GM19452 (cell line): ENCODE results near the gene INHBB.
"Not testable (repeated sequence)": the region's sequence is repeated elsewhere in the genome, so short reads cannot be mapped to it uniquely, and the experiment has no call there.

Experiments
- ATAC-seq: cut with Tn5 transposase; IDR thresholded peaks from one replicate; pipeline ENCODE4 v1.9.1; 2021; ENCODE audit not compliant: unreplicated experiment

The INHBB gene

GRCh38 chr2:120346026-120346666, at the start of gene INHBB:
Gene INHBB, plus strand, starts transcription at chr2:120346136. Its CDS starts 53 bp downstream, at chr2:120346189.
- ATAC-seq, result no peak

GRCh38 chr2:120298173-120298835, 47.6 kb upstream of the INHBB start:
- no peak for ATAC-seq

- no peak for ATAC-seq
These were observed 46.9 kb upstream of the INHBB start for GRCh38 chr2:120299004-120299403.

GRCh38 chr2:120299561-120299960, 46.4 kb upstream of the INHBB start:
- no peak for ATAC-seq

DNA sequence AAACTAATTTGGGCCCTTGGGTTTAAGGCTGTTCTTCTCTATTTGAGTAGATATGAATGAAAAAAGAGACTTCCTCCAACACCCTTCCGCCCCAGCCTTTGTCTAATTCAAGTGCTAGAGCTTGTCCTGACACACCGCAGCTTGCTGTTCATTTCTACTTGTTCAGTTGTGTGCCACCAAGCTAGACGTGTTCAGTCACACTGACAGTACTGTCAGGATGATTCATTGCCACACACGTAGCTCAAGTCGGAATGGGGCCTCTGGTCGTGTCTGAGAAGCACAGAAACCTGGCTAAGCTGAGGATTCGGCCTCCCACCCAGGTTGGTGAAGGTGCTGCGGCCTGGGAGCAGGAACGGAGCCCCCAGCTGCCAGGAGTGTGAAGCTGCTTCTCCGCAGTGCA, 45.6 kb upstream of the INHBB start:
- no peak for ATAC-seq

DNA sequence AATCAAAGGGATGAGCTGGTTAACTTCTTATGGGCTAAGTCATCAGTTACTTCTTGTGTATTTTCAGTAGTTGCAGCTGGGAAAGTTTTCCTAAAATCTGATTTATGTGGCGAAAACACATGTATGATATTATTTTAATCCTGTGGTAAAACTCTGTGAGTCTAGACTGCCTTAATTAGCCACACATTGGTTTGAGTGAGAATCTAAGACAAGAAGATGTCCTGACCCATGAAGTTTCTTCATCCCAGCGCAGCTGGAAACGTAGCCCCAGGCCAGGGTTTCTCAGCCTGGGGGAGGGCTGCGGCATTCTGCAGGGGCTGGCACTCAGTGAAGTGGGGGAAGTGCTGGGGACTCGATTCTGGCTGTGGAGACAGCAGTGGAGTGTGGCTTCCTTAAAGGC, 44.7 kb upstream of the INHBB start:
- ATAC-seq, result no peak

DNA sequence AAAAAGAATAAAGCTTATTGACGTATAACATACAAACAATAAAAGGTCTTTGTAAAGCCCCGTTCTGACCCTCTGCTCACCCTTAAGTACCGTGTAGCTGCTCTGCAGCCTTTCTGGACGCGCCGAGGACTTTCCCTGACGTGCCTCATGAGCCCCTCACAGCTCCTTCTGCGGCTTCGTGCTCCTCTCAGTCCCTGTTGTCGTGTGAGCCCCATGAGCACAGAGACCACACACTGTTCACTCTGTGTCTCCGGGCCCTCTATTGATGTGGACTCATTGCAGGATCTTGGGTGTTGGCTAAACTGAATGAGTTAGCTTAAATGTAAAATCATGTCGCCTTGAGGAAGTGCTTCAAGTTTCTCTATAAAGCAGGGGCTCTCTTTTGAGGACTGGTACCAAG, 43.6 kb upstream of the INHBB start:
- ATAC-seq, result no peak

DNA sequence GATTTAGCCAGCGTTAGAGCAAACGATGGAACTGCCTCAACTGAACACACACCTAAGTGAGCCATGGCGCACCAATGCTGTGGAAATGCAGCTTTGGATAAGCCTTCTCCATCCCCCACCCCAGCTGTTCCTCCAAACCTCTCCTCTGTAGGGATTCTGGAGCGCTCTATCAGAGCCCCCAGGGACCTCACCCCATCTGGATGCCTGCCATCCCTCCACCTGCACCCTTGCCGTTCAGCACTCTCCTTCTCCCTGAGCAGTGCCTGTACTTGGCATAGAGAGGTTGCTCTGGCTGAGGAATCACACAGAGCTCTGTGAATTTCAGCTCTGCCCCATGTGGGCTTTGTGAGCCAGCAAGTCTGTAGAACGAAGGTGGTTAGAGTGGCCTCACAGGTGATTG, 42.8 kb upstream of the INHBB start:
- no peak for ATAC-seq

GRCh38 chr2:120305296-120305695, 40.6 kb upstream of the INHBB start:
- ATAC-seq, result no peak

DNA sequence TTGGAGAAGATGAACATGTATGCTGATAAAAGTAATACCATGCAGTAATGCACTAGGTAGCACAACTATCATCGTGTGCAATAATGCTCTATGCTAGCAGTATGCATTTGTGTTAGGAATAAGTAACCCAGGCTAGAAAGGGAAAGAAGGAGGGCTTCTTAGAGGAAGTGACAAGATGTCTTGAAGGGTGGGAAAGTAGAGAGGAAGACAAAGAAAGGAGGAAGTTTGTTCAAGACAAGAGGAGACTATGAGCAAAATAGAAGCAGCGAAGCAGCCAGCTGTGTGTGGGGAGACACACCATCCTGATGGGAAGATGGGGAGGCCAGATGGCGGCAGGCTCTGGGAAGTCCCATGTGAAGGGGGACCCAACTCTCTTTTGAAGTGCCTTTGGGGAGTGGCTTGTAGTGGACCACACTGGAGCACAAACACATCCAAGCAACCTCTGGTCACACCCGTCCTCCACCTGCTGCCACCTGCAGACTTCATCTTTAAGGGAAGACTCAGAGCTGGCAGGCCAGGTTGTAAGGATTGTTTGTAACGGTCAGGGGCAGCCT, 39.9 kb upstream of the INHBB start:
- ATAC-seq, result no peak

- no peak for ATAC-seq
These were observed 38.5 kb upstream of the INHBB start for GRCh38 chr2:120307482-120307881.

DNA sequence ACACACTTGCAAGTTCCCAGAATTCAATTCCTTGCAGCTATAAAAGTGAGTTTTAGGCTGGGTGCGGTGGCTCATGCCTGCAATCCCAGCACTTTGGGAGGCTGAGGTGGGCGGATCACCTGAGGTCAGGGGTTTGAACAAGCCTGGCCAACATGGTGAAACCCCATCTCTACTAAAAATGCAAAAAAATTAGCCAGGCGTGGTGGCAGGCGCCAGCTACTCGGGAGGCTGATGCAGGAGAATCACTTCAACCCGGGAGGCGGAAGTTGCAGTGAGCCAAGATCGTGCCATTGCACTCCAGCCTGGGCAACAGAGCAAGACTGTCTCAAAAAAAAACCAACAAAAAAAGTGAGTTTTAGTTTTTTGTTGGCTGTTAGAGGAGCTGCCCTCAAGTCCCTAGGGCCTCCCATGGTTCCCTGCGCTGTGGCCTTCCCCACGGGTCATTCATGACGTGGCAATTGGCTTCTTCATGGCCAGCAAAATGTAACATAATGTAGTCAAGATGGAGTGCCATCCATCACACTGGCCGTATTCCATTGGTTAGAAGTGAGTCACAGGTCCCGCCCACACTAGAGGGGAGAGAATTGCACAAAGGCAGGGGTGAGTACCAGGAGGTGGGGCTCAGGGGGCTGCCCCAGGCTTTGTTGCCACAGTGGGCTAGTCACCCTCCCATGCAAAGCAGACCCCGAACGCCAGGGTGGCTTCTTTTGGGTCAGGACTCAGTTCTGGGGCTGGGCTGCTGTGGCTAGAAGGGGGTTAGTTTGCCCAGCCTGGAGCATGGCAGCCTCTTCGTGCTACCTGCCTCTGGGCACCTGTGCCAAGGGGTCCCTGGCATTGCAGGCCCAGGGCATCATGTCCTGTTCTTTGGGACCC, 37.7 kb upstream of the INHBB start:
- no peak for ATAC-seq

- ATAC-seq, result peak; percentile 36
These were observed 35.8 kb upstream of the INHBB start for GRCh38 chr2:120310136-120310535.

DNA sequence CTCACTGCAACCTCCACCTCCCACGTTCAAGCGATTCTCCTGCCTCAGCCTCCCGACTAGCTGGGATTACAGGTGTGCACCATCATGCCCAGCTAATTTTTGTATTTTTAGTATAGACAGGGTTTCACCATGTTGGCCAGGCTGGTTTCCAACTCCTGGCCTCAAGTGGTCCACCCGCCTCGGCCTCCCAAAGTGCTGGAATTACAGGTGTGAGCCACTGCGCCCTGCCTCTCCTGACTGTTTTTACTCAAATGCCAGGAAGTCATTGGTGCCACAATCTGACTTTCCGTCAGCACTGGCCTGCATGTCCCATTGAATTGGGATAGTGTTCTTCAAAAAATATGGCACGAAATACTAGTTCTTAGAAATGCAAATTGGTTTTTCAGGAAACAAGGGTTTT, 35.1 kb upstream of the INHBB start:
- not testable (repeated sequence) for ATAC-seq

DNA sequence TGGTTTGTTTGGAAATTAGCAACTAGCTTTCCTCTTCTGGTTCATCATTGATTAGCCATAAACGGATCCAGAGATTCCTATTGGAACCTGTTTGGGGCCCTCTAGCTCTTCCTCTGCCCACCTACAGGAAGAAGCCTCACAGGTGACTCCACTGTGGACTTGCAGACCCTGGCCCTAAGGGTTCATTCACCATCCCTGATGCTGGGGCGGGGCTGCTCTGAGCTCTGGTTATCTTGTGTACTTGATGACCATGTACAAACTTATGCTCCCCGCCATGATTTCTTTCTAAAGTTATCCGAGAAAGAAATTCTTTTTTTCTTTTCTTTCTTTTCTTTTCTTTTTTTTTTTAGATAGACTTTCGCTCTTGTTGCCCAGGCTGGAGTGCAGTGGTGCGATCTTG, 33.9 kb upstream of the INHBB start:
- no peak for ATAC-seq

- ATAC-seq, result peak; percentile 54
These were observed 32.9 kb upstream of the INHBB start for GRCh38 chr2:120312860-120313694.

DNA sequence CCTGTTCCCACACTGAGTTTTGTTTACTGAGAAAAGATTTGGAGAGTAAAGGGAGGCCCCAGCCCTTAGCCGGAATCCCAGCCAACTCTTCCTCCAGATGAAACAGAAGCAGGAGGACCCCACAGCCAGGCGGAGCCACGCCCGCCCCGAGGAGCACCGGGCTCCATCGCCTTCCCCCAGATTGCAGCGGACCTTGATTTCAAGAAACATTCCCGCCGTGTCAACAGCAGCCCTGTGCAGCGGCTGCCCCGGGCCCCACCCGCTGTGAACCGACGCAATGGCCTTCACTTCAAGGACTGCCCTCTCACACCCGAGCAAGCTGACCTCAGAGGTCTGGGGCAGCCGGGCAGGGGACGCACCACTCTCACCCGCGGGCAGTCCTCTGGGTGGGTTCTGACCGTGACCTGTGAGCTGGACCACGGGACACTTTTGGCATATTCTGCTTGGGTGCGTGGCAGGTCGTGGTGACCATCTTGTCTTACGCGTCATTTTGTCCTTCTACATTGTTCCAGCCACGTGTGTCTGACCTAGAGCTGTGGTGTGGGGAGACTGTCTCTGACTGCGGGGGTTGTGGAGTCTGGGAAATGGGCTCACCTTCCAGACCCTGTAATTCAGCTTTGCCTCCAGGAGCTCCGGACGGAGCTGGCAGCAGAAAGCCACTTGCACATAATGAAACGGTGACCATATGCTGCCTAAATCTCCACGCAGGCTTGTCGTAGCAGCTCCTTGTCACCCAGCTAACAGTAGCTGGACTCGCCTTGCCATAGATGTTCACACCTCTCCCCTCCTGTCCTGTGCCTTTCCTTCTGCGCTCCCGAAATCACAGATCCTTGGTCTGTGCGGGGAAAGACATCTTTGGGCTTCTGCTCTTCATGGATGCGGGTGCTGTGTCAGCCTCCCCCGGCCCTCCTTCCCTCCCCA, 32.0 kb upstream of the INHBB start:
- ATAC-seq, result no peak

- no peak for ATAC-seq
These were observed 31.1 kb upstream of the INHBB start for GRCh38 chr2:120314690-120315366.

DNA sequence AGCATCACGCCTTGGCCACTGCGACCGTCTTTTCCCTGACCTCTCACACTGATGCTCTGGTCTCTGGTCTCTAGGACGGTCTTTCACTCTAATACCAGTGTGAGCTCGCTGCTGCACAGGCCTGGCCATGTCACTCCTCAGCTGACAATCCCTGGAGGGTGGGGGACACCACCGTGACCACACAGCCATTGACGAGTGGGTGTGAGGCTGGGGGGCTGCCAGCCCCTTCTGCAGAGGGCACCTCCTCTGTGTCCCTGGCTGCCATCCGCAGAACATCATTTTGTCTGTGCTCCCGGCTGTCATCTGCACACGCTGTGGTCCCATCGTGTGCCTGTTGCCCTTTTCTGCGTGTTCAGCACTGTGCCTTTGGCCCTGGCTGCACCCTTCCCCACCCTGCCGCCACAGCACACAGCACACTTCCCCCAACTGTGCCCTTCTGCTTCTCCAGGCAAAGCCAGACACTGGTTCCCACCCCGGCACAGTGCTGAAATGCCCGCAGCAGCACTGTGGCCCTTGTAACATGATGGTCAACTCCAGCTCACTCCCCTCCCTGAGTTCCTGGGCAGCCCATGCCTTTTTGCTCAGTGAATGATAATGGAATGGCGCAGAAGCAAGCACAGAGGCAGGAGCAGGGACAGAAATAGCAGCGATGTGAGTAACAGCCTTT, 30.4 kb upstream of the INHBB start:
- no peak for ATAC-seq
